Adipocyte (in vitro differentiated cells): ENCODE measurements around the gene VDAC1.
"Not testable (repeated sequence)": the region's sequence is repeated elsewhere in the genome, so short reads cannot be mapped to it uniquely, and the experiment has no call there.

Experiments
- DNase-seq: peaks from one replicate; pipeline ENCODE4 v3.0.0-alpha.2; 2015; ENCODE audit warnings: low read depth
- H3K27me3 ChIP-seq: replicated peaks from 2 replicates; pipeline ENCODE4 v1.7.0; 2013; ENCODE audit warnings: mild to moderate bottlenecking, low read length, moderate library complexity; ENCODE audit not compliant: control insufficient read depth, insufficient read depth
- H3K36me3 ChIP-seq: 2 replicates; pipeline ENCODE4 v1.7.0; 2013; ENCODE audit warnings: low read length, mild to moderate bottlenecking, moderate library complexity; ENCODE audit not compliant: control insufficient read depth, insufficient read depth, severe bottlenecking
- H3K4me1 ChIP-seq: 2 replicates; pipeline ENCODE4 v1.7.0; 2013; ENCODE audit warnings: mild to moderate bottlenecking, low read length, moderate library complexity; ENCODE audit not compliant: control insufficient read depth, insufficient read depth
- H3K4me3 ChIP-seq: 2 replicates; pipeline ENCODE4 v1.7.0; 2013; ENCODE audit warnings: mild to moderate bottlenecking, low read length, moderate library complexity
- H3K9ac ChIP-seq: 2 replicates; pipeline ENCODE4 v1.7.0; 2013; ENCODE audit warnings: mild to moderate bottlenecking, low read length, moderate library complexity
- H3K9me3 ChIP-seq: 2 replicates; pipeline ENCODE4 v1.7.0; 2013; ENCODE audit warnings: mild to moderate bottlenecking, low read length, moderate library complexity; ENCODE audit not compliant: control insufficient read depth

Gene VDAC1

GRCh38 chr5:133937628-133938027, 67.1 kb downstream of the VDAC1 start:
- not testable (repeated sequence) for H3K9me3 ChIP-seq, DNase-seq, H3K4me1 ChIP-seq, H3K9ac ChIP-seq, H3K4me3 ChIP-seq, H3K36me3 ChIP-seq
- H3K27me3 ChIP-seq = peaks cover 14% of the 10 kb centered on the region

GRCh38 chr5:133936651-133937015, 68.1 kb downstream of the VDAC1 start:
- H3K9me3 ChIP-seq = no peaks in the 10 kb centered on the region

GRCh38 chr5:133935991-133936650, 68.7 kb downstream of the VDAC1 start:
- DNase-seq, H3K4me1 ChIP-seq, H3K4me3 ChIP-seq, H3K9ac ChIP-seq, H3K36me3 ChIP-seq, H3K9me3 ChIP-seq: not testable (repeated sequence)
- H3K27me3 ChIP-seq = peaks cover 22% of the 10 kb centered on the region

More at GRCh38 chr5:133936651-133937015, 68.1 kb downstream of the VDAC1 start:
- Histone ChIP-seq H3K36me3 (no peaks in the 10 kb centered on the region), H3K27me3 (peaks cover 20% of the 10 kb centered on the region), H3K4me3 (no peak overlapping the region), H3K4me1 (no peaks in the 10 kb centered on the region), H3K9ac (no peak overlapping the region)
- no peak for DNase-seq

- Histone ChIP-seq H3K4me1 (no peaks in the 10 kb centered on the region), H3K9me3 (no peaks in the 10 kb centered on the region), H3K36me3 (no peaks in the 10 kb centered on the region), H3K4me3 (no peak overlapping the region), H3K27me3 (peaks cover 22% of the 10 kb centered on the region), H3K9ac (no peak overlapping the region)
- DNase-seq = no peak
Observed at GRCh38 chr5:133935667-133935940, 69.2 kb downstream of the VDAC1 start.

GRCh38 chr5:133934822-133935666, 69.7 kb downstream of the VDAC1 start:
- DNase-seq = no peak
- peaks cover 22% of the 10 kb centered on the region for H3K27me3 ChIP-seq
- H3K36me3 ChIP-seq = no peaks in the 10 kb centered on the region
- H3K4me1 ChIP-seq = peaks cover 3% of the 10 kb centered on the region
- H3K9me3 ChIP-seq = no peaks in the 10 kb centered on the region
- H3K4me3 ChIP-seq = no peak overlapping the region
- H3K9ac ChIP-seq = no peak overlapping the region

- H3K4me1 ChIP-seq = peaks cover 7% of the 10 kb centered on the region
- H3K9ac ChIP-seq = no peak overlapping the region
- no peaks in the 10 kb centered on the region for H3K36me3 ChIP-seq
- no peaks in the 10 kb centered on the region for H3K9me3 ChIP-seq
- H3K27me3 ChIP-seq = peaks cover 22% of the 10 kb centered on the region
- H3K4me3 ChIP-seq = no peak overlapping the region
- no peak for DNase-seq
Observed at GRCh38 chr5:133934311-133934710, 70.5 kb downstream of the VDAC1 start.

- Histone ChIP-seq H3K4me1 (peaks cover 7% of the 10 kb centered on the region), H3K9me3 (no peaks in the 10 kb centered on the region), H3K4me3 (no peak overlapping the region), H3K36me3 (no peaks in the 10 kb centered on the region), H3K9ac (no peak overlapping the region), H3K27me3 (peaks cover 22% of the 10 kb centered on the region)
- DNase-seq = no peak
Observed at GRCh38 chr5:133933670-133934295, 71.0 kb downstream of the VDAC1 start.

- Histone ChIP-seq H3K4me3 (no peak overlapping the region), H3K36me3 (no peaks in the 10 kb centered on the region), H3K27me3 (peaks cover 22% of the 10 kb centered on the region), H3K4me1 (peaks cover 7% of the 10 kb centered on the region), H3K9ac (no peak overlapping the region), H3K9me3 (no peaks in the 10 kb centered on the region)
- no peak for DNase-seq
Observed at GRCh38 chr5:133933169-133933509, 71.6 kb downstream of the VDAC1 start.

GRCh38 chr5:133932441-133933168, 72.2 kb downstream of the VDAC1 start:
- Histone ChIP-seq H3K27me3 (peaks cover 22% of the 10 kb centered on the region), H3K9ac (no peak overlapping the region), H3K9me3 (no peaks in the 10 kb centered on the region), H3K4me3 (no peak overlapping the region), H3K36me3 (no peaks in the 10 kb centered on the region), H3K4me1 (peaks cover 7% of the 10 kb centered on the region)
- no peak for DNase-seq

GRCh38 chr5:133931546-133931945, 73.2 kb downstream of the VDAC1 start:
- Histone ChIP-seq H3K4me3 (no peak overlapping the region), H3K27me3 (peaks cover 29% of the 10 kb centered on the region), H3K9ac (no peak overlapping the region), H3K9me3 (no peaks in the 10 kb centered on the region), H3K4me1 (peaks cover 7% of the 10 kb centered on the region), H3K36me3 (no peaks in the 10 kb centered on the region)
- no peak for DNase-seq

- H3K4me3 ChIP-seq = no peak overlapping the region
- H3K4me1 ChIP-seq = peaks cover 7% of the 10 kb centered on the region
- H3K27me3 ChIP-seq = peaks cover 34% of the 10 kb centered on the region
- H3K9me3 ChIP-seq = no peaks in the 10 kb centered on the region
- no peaks in the 10 kb centered on the region for H3K36me3 ChIP-seq
- no peak for DNase-seq
- no peak overlapping the region for H3K9ac ChIP-seq
Observed at GRCh38 chr5:133930813-133931090, 74.0 kb downstream of the VDAC1 start.
